ENCODE measurements around the gene VPS37C. TPM values are rescaled to one million over a fixed set of nuclear protein-coding genes. Genes with fewer than 3 reads are reported as not detected.

The VPS37C gene
- total RNA-seq, 1 donor from 2014 or later: 15.8 TPM

GRCh38 chr11:61120099-61120705 lies 41.0 kb downstream of the VPS37C start:
- TF ChIP-seq CTCF (IDR thresholded peaks at IDR 0.05; ENCODE audit: borderline replicate concordance): no peak
- H3K4me3 ChIP-seq: no peak overlapping the region
- H3K27me3 ChIP-seq (ENCODE audit: low read depth): peaks cover 8% of the 10 kb centered on the region
- H3K27ac ChIP-seq (replicated peaks): no peak overlapping the region
- H3K4me1 ChIP-seq: peaks cover 14% of the 10 kb centered on the region
- no peaks in the 10 kb centered on the region for H3K36me3 ChIP-seq
- H3K9me3 ChIP-seq (replicated peaks): no peaks in the 10 kb centered on the region
- no peak for DNase-seq
- intact Hi-C loops (cut with micrococcal nuclease): no loop called here

- Histone ChIP-seq H3K9me3 (replicated peaks) (no peaks in the 10 kb centered on the region), H3K4me1 (peaks cover 14% of the 10 kb centered on the region), H3K27me3 (ENCODE audit: low read depth) (peaks cover 8% of the 10 kb centered on the region), H3K27ac (replicated peaks) (no peak overlapping the region), H3K36me3 (no peaks in the 10 kb centered on the region), H3K4me3 (no peak overlapping the region)
- no peak for TF ChIP-seq CTCF (IDR thresholded peaks at IDR 0.05; ENCODE audit: borderline replicate concordance)
- intact Hi-C loops (cut with micrococcal nuclease): no loop called here
- DNase-seq: no peak
These were observed 41.7 kb downstream of the VPS37C start for GRCh38 chr11:61119571-61119970.

- Histone ChIP-seq H3K4me1 (peaks cover 14% of the 10 kb centered on the region), H3K27ac (replicated peaks) (no peak overlapping the region), H3K9me3 (replicated peaks) (no peaks in the 10 kb centered on the region), H3K4me3 (no peak overlapping the region), H3K27me3 (ENCODE audit: low read depth) (peaks cover 8% of the 10 kb centered on the region), H3K36me3 (no peaks in the 10 kb centered on the region)
- no peak for TF ChIP-seq CTCF (IDR thresholded peaks at IDR 0.05; ENCODE audit: borderline replicate concordance)
- DNase-seq: no peak
- intact Hi-C loops (cut with micrococcal nuclease): no loop called here
These were observed 42.2 kb downstream of the VPS37C start for GRCh38 chr11:61119055-61119454.

GRCh38 chr11:61118406-61118805 lies 42.8 kb downstream of the VPS37C start:
- intact Hi-C loops (cut with micrococcal nuclease): no loop called here
- H3K4me3 ChIP-seq: no peak overlapping the region
- no peaks in the 10 kb centered on the region for H3K9me3 ChIP-seq (replicated peaks)
- no peaks in the 10 kb centered on the region for H3K36me3 ChIP-seq
- H3K4me1 ChIP-seq: peaks cover 14% of the 10 kb centered on the region
- peaks cover 8% of the 10 kb centered on the region for H3K27me3 ChIP-seq (ENCODE audit: low read depth)
- DNase-seq: no peak
- no peak for TF ChIP-seq CTCF (IDR thresholded peaks at IDR 0.05; ENCODE audit: borderline replicate concordance)
- no peak overlapping the region for H3K27ac ChIP-seq (replicated peaks)

GRCh38 chr11:61118004-61118403 lies 43.2 kb downstream of the VPS37C start:
- DNase-seq: no peak
- Histone ChIP-seq H3K4me3 (no peak overlapping the region), H3K27ac (replicated peaks) (no peak overlapping the region), H3K36me3 (no peaks in the 10 kb centered on the region), H3K27me3 (ENCODE audit: low read depth) (peaks cover 8% of the 10 kb centered on the region), H3K9me3 (replicated peaks) (no peaks in the 10 kb centered on the region), H3K4me1 (peaks cover 14% of the 10 kb centered on the region)
- intact Hi-C loops (cut with micrococcal nuclease): no loop called here
- TF ChIP-seq CTCF (IDR thresholded peaks at IDR 0.05; ENCODE audit: borderline replicate concordance): no peak
